Measurements from ENCODE around the gene WNT6.
A peak's percentile ranks its signal among the peaks of the same experiment; 100 is the strongest.

WNT6 gene

GRCh38 chr2:218884519-218884918 lies 24.9 kb downstream of the WNT6 start:
- peaks cover 22% of the 10 kb centered on the region for H3K4me1 ChIP-seq
- H3K9me3 ChIP-seq: no peaks in the 10 kb centered on the region
- no peaks in the 10 kb centered on the region for H3K27me3 ChIP-seq
- H3K4me3 ChIP-seq (ENCODE audit: low read depth, low read length): no peak overlapping the region
- DNase-seq: no peak
- TF ChIP-seq, protein P1, sequence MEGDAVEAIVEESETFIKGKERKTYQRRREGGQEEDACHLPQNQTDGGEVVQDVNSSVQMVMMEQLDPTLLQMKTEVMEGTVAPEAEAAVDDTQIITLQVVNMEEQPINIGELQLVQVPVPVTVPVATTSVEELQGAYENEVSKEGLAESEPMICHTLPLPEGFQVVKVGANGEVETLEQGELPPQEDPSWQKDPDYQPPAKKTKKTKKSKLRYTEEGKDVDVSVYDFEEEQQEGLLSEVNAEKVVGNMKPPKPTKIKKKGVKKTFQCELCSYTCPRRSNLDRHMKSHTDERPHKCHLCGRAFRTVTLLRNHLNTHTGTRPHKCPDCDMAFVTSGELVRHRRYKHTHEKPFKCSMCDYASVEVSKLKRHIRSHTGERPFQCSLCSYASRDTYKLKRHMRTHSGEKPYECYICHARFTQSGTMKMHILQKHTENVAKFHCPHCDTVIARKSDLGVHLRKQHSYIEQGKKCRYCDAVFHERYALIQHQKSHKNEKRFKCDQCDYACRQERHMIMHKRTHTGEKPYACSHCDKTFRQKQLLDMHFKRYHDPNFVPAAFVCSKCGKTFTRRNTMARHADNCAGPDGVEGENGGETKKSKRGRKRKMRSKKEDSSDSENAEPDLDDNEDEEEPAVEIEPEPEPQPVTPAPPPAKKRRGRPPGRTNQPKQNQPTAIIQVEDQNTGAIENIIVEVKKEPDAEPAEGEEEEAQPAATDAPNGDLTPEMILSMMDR (IDR thresholded peaks at IDR 0.05; ENCODE audit: low read depth, low read length): no peak
- H3K36me3 ChIP-seq: no peaks in the 10 kb centered on the region

DNA sequence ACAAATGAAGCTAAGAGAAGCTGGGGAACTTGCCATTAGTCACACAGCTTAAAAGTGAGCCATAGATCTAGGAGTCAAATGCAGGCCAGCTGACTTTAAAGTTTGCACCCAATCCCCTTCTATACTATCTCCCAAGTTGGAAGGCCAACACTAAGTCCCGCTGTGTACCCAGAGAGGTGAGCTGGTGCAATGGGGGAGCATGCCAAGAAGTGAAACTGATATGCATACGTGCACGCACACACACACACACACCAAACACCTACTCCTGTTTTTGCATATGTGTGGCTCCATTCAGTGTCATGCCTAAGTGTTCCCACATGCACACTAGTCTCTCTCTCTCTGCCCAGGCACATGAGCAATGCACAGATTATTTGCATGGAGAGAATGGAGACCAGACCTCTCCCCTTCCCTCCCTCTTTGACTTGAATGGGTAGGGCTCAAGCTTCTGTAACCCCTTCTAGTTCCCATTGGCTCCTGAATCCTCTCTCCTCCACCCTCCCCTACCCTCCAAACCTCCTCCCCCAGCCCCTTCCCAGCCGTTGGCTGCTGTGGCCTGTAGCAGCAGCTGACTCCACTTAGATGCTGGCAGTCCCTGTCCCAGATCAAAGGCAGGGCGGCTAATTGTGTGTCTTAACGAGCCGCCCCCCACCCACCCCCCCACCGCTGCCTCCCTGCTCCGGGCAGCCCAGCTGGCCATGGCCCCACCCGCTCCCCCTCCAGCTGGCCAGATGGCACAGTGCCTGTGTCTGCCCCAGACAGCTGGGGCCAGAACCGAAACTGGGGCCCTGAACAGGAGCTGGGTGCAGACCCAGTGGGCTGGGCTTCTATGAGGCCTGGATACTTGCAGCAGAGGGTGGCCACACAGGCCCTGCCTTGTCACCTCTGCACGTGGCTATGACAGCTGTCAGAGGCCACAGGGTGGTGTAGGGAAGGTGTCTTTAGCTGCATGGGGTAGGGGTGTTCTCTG lies 26.7 kb downstream of the WNT6 start:
- TF ChIP-seq, protein P1 (IDR thresholded peaks at IDR 0.05; ENCODE audit: low read depth, low read length): no peak
- no peaks in the 10 kb centered on the region for H3K9me3 ChIP-seq
- no peaks in the 10 kb centered on the region for H3K36me3 ChIP-seq
- no peaks in the 10 kb centered on the region for H3K27me3 ChIP-seq
- H3K4me3 ChIP-seq (ENCODE audit: low read depth, low read length): no peak overlapping the region
- DNase-seq: peak; percentile 72
- H3K4me1 ChIP-seq: peaks cover 18% of the 10 kb centered on the region

DNA sequence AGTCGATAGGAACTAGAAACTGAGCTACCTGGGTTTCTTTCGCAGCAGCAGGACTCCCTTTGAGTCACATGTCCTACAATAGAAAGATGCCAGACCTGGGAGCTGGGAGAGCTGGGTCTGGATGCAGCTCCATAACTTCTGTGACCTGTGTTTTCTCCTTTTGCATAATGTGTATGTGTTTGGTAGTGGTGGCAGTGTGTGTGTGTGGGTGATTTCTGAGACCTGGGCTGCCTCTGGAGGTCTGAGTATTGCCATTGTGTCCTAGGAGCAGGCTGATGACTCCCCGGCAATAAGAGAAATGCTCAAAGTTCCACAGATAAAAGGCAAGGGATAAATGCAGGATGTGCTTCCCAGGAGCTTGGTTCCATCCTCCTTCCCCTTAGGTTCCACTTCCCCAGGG lies 27.5 kb downstream of the WNT6 start:
- H3K4me3 ChIP-seq (ENCODE audit: low read depth, low read length): no peak overlapping the region
- H3K4me1 ChIP-seq: peaks cover 22% of the 10 kb centered on the region
- no peaks in the 10 kb centered on the region for H3K9me3 ChIP-seq
- TF ChIP-seq, protein P1 (IDR thresholded peaks at IDR 0.05; ENCODE audit: low read depth, low read length): no peak
- no peak for DNase-seq
- no peaks in the 10 kb centered on the region for H3K36me3 ChIP-seq
- H3K27me3 ChIP-seq: no peaks in the 10 kb centered on the region

DNA sequence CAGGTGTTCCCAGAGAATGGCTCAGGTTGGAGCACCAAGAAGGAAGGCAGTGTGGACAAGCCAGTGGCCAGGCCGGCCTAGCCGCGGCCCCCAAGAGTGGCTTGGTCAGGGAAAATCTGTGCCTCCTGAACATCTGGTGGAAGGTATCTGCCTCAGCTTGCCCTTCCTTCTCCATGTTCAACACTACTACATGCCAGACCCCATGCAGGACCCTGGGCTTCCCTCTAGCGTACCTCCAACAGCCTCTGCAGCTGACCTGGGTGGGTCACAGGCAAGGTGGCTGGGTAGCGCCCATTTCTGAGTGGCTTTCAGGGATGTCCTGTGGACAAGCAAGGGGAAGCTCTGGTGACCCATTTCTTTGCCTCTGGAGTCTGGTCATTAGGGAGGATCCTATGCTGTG lies 28.7 kb downstream of the WNT6 start:
- Histone ChIP-seq H3K4me3 (ENCODE audit: low read depth, low read length) (no peak overlapping the region), H3K4me1 (peaks cover 23% of the 10 kb centered on the region), H3K27me3 (no peaks in the 10 kb centered on the region), H3K36me3 (no peaks in the 10 kb centered on the region), H3K9me3 (no peaks in the 10 kb centered on the region)
- TF ChIP-seq, protein P1 (IDR thresholded peaks at IDR 0.05; ENCODE audit: low read depth, low read length): no peak
- no peak for DNase-seq

- no peak for DNase-seq
- no peaks in the 10 kb centered on the region for H3K27me3 ChIP-seq
These were observed 30.3 kb downstream of the WNT6 start for GRCh38 chr2:218889937-218890336.

More at GRCh38 chr2:218889937-218890336, 30.3 kb downstream of the WNT6 start:
- TF ChIP-seq, protein P1 (IDR thresholded peaks at IDR 0.05; ENCODE audit: low read depth, low read length): no peak
- peaks cover 28% of the 10 kb centered on the region for H3K4me1 ChIP-seq
- H3K9me3 ChIP-seq: no peaks in the 10 kb centered on the region
- H3K36me3 ChIP-seq: no peaks in the 10 kb centered on the region
- H3K4me3 ChIP-seq (ENCODE audit: low read depth, low read length): no peak overlapping the region

All from BE2C (cell line).